GM18520 (cell line): ENCODE measurements around the gene CDH2.

Source experiments
- ATAC-seq: cut with Tn5 transposase; IDR thresholded peaks from one replicate; pipeline ENCODE4 v1.9.1; 2021; ENCODE audit not compliant: unreplicated experiment

Gene CDH2

GRCh38 chr18:28003451-28003850 lies 173.5 kb downstream of the CDH2 start:
- no peak for ATAC-seq

GRCh38 chr18:28002841-28003240 lies 174.1 kb downstream of the CDH2 start:
- ATAC-seq, result no peak

GRCh38 chr18:27996801-27997272 lies 180.1 kb downstream of the CDH2 start:
- no peak for ATAC-seq

GRCh38 chr18:27995770-27996502 lies 181.0 kb downstream of the CDH2 start:
- ATAC-seq, result no peak

- ATAC-seq, result no peak
These were observed 182.4 kb downstream of the CDH2 start for GRCh38 chr18:27994571-27994970.

GRCh38 chr18:27991391-27991790 lies 185.5 kb downstream of the CDH2 start:
- no peak for ATAC-seq

GRCh38 chr18:27985832-27986231 lies 191.1 kb downstream of the CDH2 start:
- ATAC-seq, result no peak

GRCh38 chr18:27983780-27984179 lies 193.2 kb downstream of the CDH2 start:
- ATAC-seq, result no peak

GRCh38 chr18:27976806-27977408 lies 200.0 kb downstream of the CDH2 start:
- no peak for ATAC-seq

GRCh38 chr18:27970321-27970720 lies 206.6 kb downstream of the CDH2 start:
- ATAC-seq, result no peak

GRCh38 chr18:27969206-27969605 lies 207.7 kb downstream of the CDH2 start:
- no peak for ATAC-seq

- no peak for ATAC-seq
These were observed 208.8 kb downstream of the CDH2 start for GRCh38 chr18:27967913-27968824.

GRCh38 chr18:27966881-27967280 lies 210.0 kb downstream of the CDH2 start:
- ATAC-seq, result no peak

- no peak for ATAC-seq
These were observed 212.1 kb downstream of the CDH2 start for GRCh38 chr18:27964811-27965210.

- no peak for ATAC-seq
These were observed 217.8 kb downstream of the CDH2 start for GRCh38 chr18:27959101-27959500.

- ATAC-seq, result no peak
These were observed 220.8 kb downstream of the CDH2 start for GRCh38 chr18:27956001-27956640.

GRCh38 chr18:27954226-27954625 lies 222.7 kb downstream of the CDH2 start:
- no peak for ATAC-seq

- no peak for ATAC-seq
These were observed 224.2 kb downstream of the CDH2 start for GRCh38 chr18:27952741-27953140.

GRCh38 chr18:27950648-27951228 lies 226.2 kb downstream of the CDH2 start:
- ATAC-seq, result no peak

- no peak for ATAC-seq
These were observed 227.9 kb downstream of the CDH2 start for GRCh38 chr18:27948986-27949385.

- ATAC-seq, result no peak
These were observed 234.2 kb downstream of the CDH2 start for GRCh38 chr18:27942706-27943105.
